ENCODE results near the gene RNF149.
A peak's percentile ranks its signal among the peaks of the same experiment; 100 is the strongest.

Gene RNF149

GRCh38 chr2:101270700-101271259, 37.7 kb downstream of the RNF149 start:
- ChIA-PET CTCF (no interaction called here), POLR2A (ENCODE audit: low non-redundant PET) (no interaction called here)
- DNase-seq (ENCODE audit: low spot score): no peak
- no peak overlapping the region for H3K27ac ChIP-seq
- no peak for TF ChIP-seq CTCF (conservative IDR thresholded peaks at IDR 0.05; ENCODE audit: low read depth)

GRCh38 chr2:101267671-101268656, 40.5 kb downstream of the RNF149 start:
- POLR2A ChIA-PET (ENCODE audit: low non-redundant PET): no interaction called here

GRCh38 chr2:101265893-101266499, 42.5 kb downstream of the RNF149 start:
- DNase-seq (ENCODE audit: low spot score): peak; percentile 57
- CTCF ChIA-PET: interaction anchor here (1.1 kb wide), 1 partner anchor 11 kb away, joined by 11 read pairs; no protein-coding TSS in a partner anchor
- no peak for TF ChIP-seq CTCF (conservative IDR thresholded peaks at IDR 0.05; ENCODE audit: low read depth)
- H3K27ac ChIP-seq: no peak overlapping the region
- POLR2A ChIA-PET (ENCODE audit: low non-redundant PET): no interaction called here

More at GRCh38 chr2:101267671-101268656, 40.5 kb downstream of the RNF149 start:
- CTCF ChIA-PET: no interaction called here
- no peak for DNase-seq (ENCODE audit: low spot score)
- TF ChIP-seq CTCF (conservative IDR thresholded peaks at IDR 0.05; ENCODE audit: low read depth): no peak
- H3K27ac ChIP-seq: no peak overlapping the region

- ChIA-PET POLR2A (ENCODE audit: low non-redundant PET) (no interaction called here), CTCF (no interaction called here)
- no peak overlapping the region for H3K27ac ChIP-seq
- DNase-seq (ENCODE audit: low spot score): no peak
- no peak for TF ChIP-seq CTCF (conservative IDR thresholded peaks at IDR 0.05; ENCODE audit: low read depth)
These were observed 44.1 kb downstream of the RNF149 start for GRCh38 chr2:101264360-101264939.

- ChIA-PET POLR2A (ENCODE audit: low non-redundant PET) (no interaction called here), CTCF (no interaction called here)
- TF ChIP-seq CTCF (conservative IDR thresholded peaks at IDR 0.05; ENCODE audit: low read depth): no peak
- no peak for DNase-seq (ENCODE audit: low spot score)
- no peak overlapping the region for H3K27ac ChIP-seq
These were observed 45.1 kb downstream of the RNF149 start for GRCh38 chr2:101263377-101263800.

- H3K27ac ChIP-seq: no peak overlapping the region
- POLR2A ChIA-PET (ENCODE audit: low non-redundant PET): no interaction called here
- no peak for TF ChIP-seq CTCF (conservative IDR thresholded peaks at IDR 0.05; ENCODE audit: low read depth)
- no peak for DNase-seq (ENCODE audit: low spot score)
- CTCF ChIA-PET: no interaction called here
These were observed 46.4 kb downstream of the RNF149 start for GRCh38 chr2:101262142-101262541.

All from RWPE1 (cell line).